ENCODE results near the gene ZNF790. TPM values are rescaled to one million over a fixed set of nuclear protein-coding genes. Genes with fewer than 3 reads are reported as not detected.
A peak's percentile ranks its signal among the peaks of the same experiment; 100 is the strongest.

The ZNF790 gene
- total and polyA plus RNA-seq, 2 of the 13 experiments (the other 11 are each of a cell fraction or from before 2014, with no cell fraction given): 1.3 to 5.3 TPM

GRCh38 chr19:36772311-36773222, 65.6 kb downstream of the ZNF790 start, which contains the start of gene ZNF850 (continued):
- TF ChIP-seq NONO (IDR thresholded peaks at IDR 0.05) (no peak), NONO (CRISPR knock-in tag; conservative IDR thresholded peaks at IDR 0.05) (peak; percentile 38; the same call in 1 of the 2 replicates), ZNF543 (CRISPR knock-in tag; IDR thresholded peaks at IDR 0.05) (peak; percentile 49; the same call in 1 of the 2 replicates), MIER3 (CRISPR knock-in tag; IDR thresholded peaks at IDR 0.05; ENCODE audit: borderline replicate concordance) (no peak), REXO4 (CRISPR knock-in tag; IDR thresholded peaks at IDR 0.05; ENCODE audit: borderline replicate concordance) (no peak), NFYB (CRISPR knock-in tag; IDR thresholded peaks at IDR 0.05) (peak; percentile 3), ZNF18 (CRISPR knock-in tag; IDR thresholded peaks at IDR 0.05; ENCODE audit: insufficient replicate concordance) (no peak), ISX (CRISPR knock-in tag; conservative IDR thresholded peaks at IDR 0.05) (no peak), SOX13 (IDR thresholded peaks at IDR 0.05) (no peak), SOX13 (CRISPR knock-in tag; conservative IDR thresholded peaks at IDR 0.05 in 1 of 2, IDR thresholded peaks at IDR 0.05 in 1 of 2) (no peak), NR1H2 (CRISPR knock-in tag; IDR thresholded peaks at IDR 0.05; ENCODE audit: borderline replicate concordance, low read depth) (no peak), AHR (CRISPR knock-in tag; IDR thresholded peaks at IDR 0.05) (no peak), YEATS2 (CRISPR knock-in tag; IDR thresholded peaks at IDR 0.05; ENCODE audit: borderline replicate concordance) (peak; percentile 60), ZEB1 (IDR thresholded peaks at IDR 0.05; ENCODE audit: insufficient replicate concordance, low read depth) (no peak), ZNF512B (CRISPR knock-in tag; IDR thresholded peaks at IDR 0.05; ENCODE audit: borderline replicate concordance) (no peak), ZNF468 (CRISPR knock-in tag; IDR thresholded peaks at IDR 0.05) (no peak), ZNF460 (CRISPR knock-in tag; IDR thresholded peaks at IDR 0.05; ENCODE audit: borderline replicate concordance) (no peak), SP140L (CRISPR knock-in tag; IDR thresholded peaks at IDR 0.05; ENCODE audit: borderline replicate concordance) (no peak), RERE (CRISPR knock-in tag; IDR thresholded peaks at IDR 0.05; ENCODE audit: low read depth) (no peak), NCOA2 (CRISPR knock-in tag; IDR thresholded peaks at IDR 0.05) (no peak)
